Measurements from ENCODE around the gene TREML2.

DNA sequence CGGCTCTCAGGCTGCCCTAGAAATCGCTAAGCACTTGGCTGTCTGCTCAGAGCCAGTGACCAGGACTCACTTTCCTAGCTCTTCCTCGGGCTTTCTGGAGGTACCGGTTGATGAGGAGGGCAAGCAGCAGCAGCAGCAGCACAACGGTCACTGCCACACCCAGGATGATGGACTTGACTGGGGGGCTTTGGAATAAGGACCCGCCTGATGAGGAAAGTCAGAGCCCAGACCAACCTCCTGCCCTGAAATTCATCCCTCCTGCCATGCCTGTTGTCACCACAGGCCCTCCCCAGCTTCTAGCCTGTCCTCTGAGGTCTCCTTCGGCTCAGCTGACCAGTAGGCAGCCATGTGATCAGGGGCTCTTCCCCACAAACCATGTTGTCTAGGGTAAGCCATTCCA, 16.2 kb downstream of the TREML2 start:
- TF ChIP-seq CTCF (IDR thresholded peaks at IDR 0.05) (no peak), POLR2A (IDR thresholded peaks at IDR 0.05) (no peak)

Data from heart left ventricle (tissue), 13 donors.